H1 (cell line): ENCODE data around the gene CCAR1. TPM values are rescaled to one million over a fixed set of nuclear protein-coding genes. Genes with fewer than 3 reads are reported as not detected.

Source experiments
- CTCF ChIA-PET: fragments of 300-600 bp; sonication (Branson Sonifier 250); formaldehyde crosslinking; loops from one replicate; lab custom pipeline; 2021; ENCODE audit not compliant: partially characterized antibody; lab: Charles Lee
- POLR2A ChIA-PET: fragments of 300-600 bp; sonication (Branson Sonifier 250); formaldehyde crosslinking; loops from one replicate; lab custom pipeline; 2021; ENCODE audit warnings: inconsistent platforms; ENCODE audit not compliant: partially characterized antibody; lab: Charles Lee
- DNase-seq, 2 experiments: peaks; one replicate each; pipeline versions ENCODE4 v3.0.0 to v3.0.0-alpha.2; 2010 to 2022; ENCODE audit warnings: low spot score in 2 of 2, low read depth in 1 of 2, mixed read lengths in 1 of 2
- FAIRE-seq: peaks from 2 replicates; lab custom pipeline; 2011; peaks lifted over from hg19 to GRCh38; lab: Jason Lieb, UNC
- H2AFZ ChIP-seq: 2 replicates; pipeline ENCODE4 v1.8.1; 2012; ENCODE audit warnings: low read length, inconsistent platforms
- H2AK5ac ChIP-seq: 2 replicates; pipeline ENCODE4 v1.6.1; 2013; ENCODE audit warnings: low read depth, low read length
- H2BK120ac ChIP-seq: replicated peaks from 2 replicates; pipeline ENCODE3; 2013; ENCODE audit warnings: low read depth, low read length, inconsistent platforms
- H2BK12ac ChIP-seq: 2 replicates; pipeline ENCODE4 v1.6.1; 2013; ENCODE audit warnings: low read depth, low read length
- H2BK15ac ChIP-seq: 2 replicates; pipeline ENCODE4 v1.6.1; 2013; ENCODE audit warnings: low read length
- H2BK20ac ChIP-seq: 2 replicates; pipeline ENCODE4 v1.6.1; 2013; ENCODE audit warnings: low read length
- H2BK5ac ChIP-seq: 2 replicates; pipeline ENCODE4 v1.6.1; 2013; ENCODE audit warnings: low read depth, low read length
- H3K14ac ChIP-seq: 2 replicates; pipeline ENCODE4 v1.6.1; 2013; ENCODE audit warnings: inconsistent platforms; ENCODE audit not compliant: insufficient read length
- H3K18ac ChIP-seq: 2 replicates; pipeline ENCODE4 v1.6.1; 2013; ENCODE audit warnings: low read length; ENCODE audit errors: extremely low read depth
- H3K23ac ChIP-seq: 2 replicates; pipeline ENCODE4 v1.6.1; 2013; ENCODE audit warnings: inconsistent platforms; ENCODE audit not compliant: insufficient read length
- H3K23me2 ChIP-seq: 2 replicates; pipeline ENCODE4 v1.6.1; 2013; ENCODE audit warnings: low read depth, low read length
- H3K27ac ChIP-seq: 2 replicates; pipeline ENCODE4 v1.6.1; 2011; ENCODE audit warnings: low read depth, low read length, inconsistent platforms
- H3K27me3 ChIP-seq, 4 experiments: replicated peaks in 1 of 4; 1 replicate in 1 of 4; 2 replicates in 3 of 4; pipeline versions ENCODE4 v1.6.1 to v1.8.1; 2011 to 2013; ENCODE audit warnings: low read length in 3 of 4, mild to moderate bottlenecking in 3 of 4, inconsistent platforms in 2 of 4, mixed read lengths in 2 of 4, moderate library complexity in 1 of 4; ENCODE audit not compliant: control insufficient read depth in 3 of 4, insufficient read depth in 3 of 4; ENCODE audit errors: extremely low read depth in 1 of 4
- H3K36me3 ChIP-seq, 4 experiments: 2 replicates each; pipeline versions ENCODE4 v1.6.1 to v1.8.1; 2011 to 2013; ENCODE audit warnings: mild to moderate bottlenecking in 4 of 4, low read length in 3 of 4, moderate library complexity in 2 of 4, control low read depth in 1 of 4, inconsistent platforms in 1 of 4; ENCODE audit not compliant: insufficient read depth in 4 of 4, control insufficient read depth in 2 of 4
- H3K4ac ChIP-seq: replicated peaks from 2 replicates; pipeline ENCODE3; 2013; ENCODE audit warnings: low read length, low read depth, mixed read lengths, inconsistent platforms; ENCODE audit not compliant: insufficient read length
- H3K4me1 ChIP-seq, 4 experiments: replicated peaks in 1 of 4; 1 replicate in 1 of 4; 2 replicates in 3 of 4; pipeline versions ENCODE4 v1.6.1 to v1.8.1; 2011 to 2013; ENCODE audit warnings: low read length in 3 of 4, inconsistent platforms in 2 of 4, mixed read lengths in 1 of 4; ENCODE audit not compliant: insufficient read depth in 4 of 4, control insufficient read depth in 3 of 4
- H3K4me2 ChIP-seq, 2 experiments: 2 replicates each; pipeline versions ENCODE4 v1.6.1 to v1.8.1; 2011 to 2013; ENCODE audit warnings: low read depth in 2 of 2, low read length in 2 of 2, control low read depth in 1 of 2, inconsistent platforms in 1 of 2, mild to moderate bottlenecking in 1 of 2; ENCODE audit not compliant: insufficient read depth in 1 of 2
- H3K4me3 ChIP-seq, 4 experiments: fragments of 200-600, 300-600 bp in 1 of 4; sonication (generic), shearing (Covaris generic), sonication (Bioruptor Twin) in 1 of 4; 2 replicates each; pipeline versions ENCODE4 v1.5.1 to v1.8.1; 2011 to 2016; ENCODE audit warnings: low read length in 4 of 4, low read depth in 3 of 4, control low read depth in 2 of 4, inconsistent platforms in 2 of 4, mild to moderate bottlenecking in 2 of 4, mixed read lengths in 1 of 4, moderate library complexity in 1 of 4; ENCODE audit not compliant: insufficient read depth in 2 of 4; ENCODE audit errors: extremely low read depth in 1 of 4
- H3K56ac ChIP-seq: replicated peaks from 2 replicates; pipeline ENCODE3; 2013; ENCODE audit warnings: low read depth, mild to moderate bottlenecking, mixed read lengths, low read length, inconsistent platforms; ENCODE audit not compliant: insufficient read length
- H3K79me1 ChIP-seq: 2 replicates; pipeline ENCODE4 v1.6.1; 2013; ENCODE audit warnings: low read depth, low read length, control low read depth
- H3K79me2 ChIP-seq, 2 experiments: 2 replicates each; pipeline versions ENCODE4 v1.6.1 to v1.8.1; 2012 to 2013; ENCODE audit warnings: low read length in 2 of 2, mild to moderate bottlenecking in 2 of 2, inconsistent platforms in 1 of 2; ENCODE audit not compliant: insufficient read depth in 2 of 2, control insufficient read depth in 1 of 2
- H3K9ac ChIP-seq, 4 experiments: replicated peaks in 1 of 4; 1 replicate in 1 of 4; 2 replicates in 3 of 4; pipeline versions ENCODE4 v1.6.1 to v1.8.1; 2011 to 2013; ENCODE audit warnings: low read depth in 3 of 4, low read length in 3 of 4, control low read depth in 2 of 4, mild to moderate bottlenecking in 2 of 4, moderate library complexity in 2 of 4, inconsistent platforms in 1 of 4; ENCODE audit errors: extremely low read depth in 1 of 4
- H3K9me3 ChIP-seq, 2 experiments: 2 replicates each; pipeline versions ENCODE4 v1.6.1 to v1.8.1; 2012 to 2013; ENCODE audit warnings: mild to moderate bottlenecking in 2 of 2, moderate library complexity in 2 of 2, control low read depth in 1 of 2, inconsistent platforms in 1 of 2, low read depth in 1 of 2, low read length in 1 of 2, mixed read lengths in 1 of 2; ENCODE audit not compliant: insufficient read depth in 2 of 2
- H4K20me1 ChIP-seq, 2 experiments: replicated peaks in 1 of 2; 2 replicates each; pipeline versions ENCODE3 to v1.8.1; 2011 to 2013; ENCODE audit warnings: inconsistent platforms in 2 of 2, low read length in 2 of 2, mild to moderate bottlenecking in 1 of 2; ENCODE audit not compliant: insufficient read depth in 2 of 2, control insufficient read depth in 1 of 2
- H4K5ac ChIP-seq: 2 replicates; pipeline ENCODE4 v1.6.1; 2013; ENCODE audit warnings: low read length, low read depth, mixed read lengths, inconsistent platforms; ENCODE audit not compliant: insufficient read length
- H4K8ac ChIP-seq: 2 replicates; pipeline ENCODE4 v1.8.0; 2013; ENCODE audit warnings: mild to moderate bottlenecking, moderate library complexity, low read length, inconsistent platforms; ENCODE audit not compliant: insufficient read depth; ENCODE audit errors: extremely low read depth
- H4K91ac ChIP-seq: replicated peaks from 2 replicates; pipeline ENCODE3; 2013; ENCODE audit warnings: low read length, mixed read lengths, inconsistent platforms; ENCODE audit not compliant: insufficient read length
- CBX5 ChIP-seq: fragments of 300-800, 300-1000 bp; sonication (generic); IDR thresholded peaks from 2 replicates; pipeline ENCODE4 v1.7.1; 2016; ENCODE audit warnings: antibody characterized with exemption, low read length, low read depth
- CBX8 ChIP-seq: fragments of 300-800, 300-1000 bp; sonication (generic); IDR thresholded peaks from 2 replicates; pipeline ENCODE4 v1.7.1; 2016; ENCODE audit warnings: low read depth, low read length, borderline replicate concordance
- E2F6 ChIP-seq: IDR thresholded peaks from 2 replicates; pipeline ENCODE4 v1.6.1; 2012; ENCODE audit warnings: inconsistent platforms
- GABPA ChIP-seq: IDR thresholded peaks from 2 replicates; pipeline ENCODE4 v1.6.1; 2011; ENCODE audit warnings: mild to moderate bottlenecking, low read length, moderate library complexity, borderline replicate concordance; ENCODE audit not compliant: insufficient read depth
- POLR2AphosphoS5 ChIP-seq: IDR thresholded peaks from 2 replicates; pipeline ENCODE4 v1.6.1; 2011; ENCODE audit warnings: low read depth, low read length
- RBBP5 ChIP-seq: IDR thresholded peaks from 2 replicates; pipeline ENCODE4 v1.7.1; 2012; ENCODE audit warnings: low read depth, mild to moderate bottlenecking, inconsistent platforms, low read length, moderate library complexity, borderline replicate concordance
- RNF2 ChIP-seq: fragments of 200-900, 300-1000 bp; sonication (generic); IDR thresholded peaks from 2 replicates; pipeline ENCODE4 v1.7.1; 2016; ENCODE audit warnings: borderline replicate concordance, low read depth, mild to moderate bottlenecking, antibody characterized with exemption, low read length; ENCODE audit not compliant: poor library complexity, severe bottlenecking; ENCODE audit errors: missing control alignments
- TEAD4 ChIP-seq: IDR thresholded peaks from 2 replicates; pipeline ENCODE4 v1.6.1; 2012; ENCODE audit warnings: low read depth, low read length, inconsistent platforms, mixed read lengths
- YY1 ChIP-seq: IDR thresholded peaks from 2 replicates; pipeline ENCODE4 v1.6.1; 2011; ENCODE audit warnings: low read depth, mild to moderate bottlenecking, low read length
- WGBS, 2 experiments: shearing (Covaris generic) in 1 of 2; methylation state at CpG; one replicate each; pipeline versions ENCODE4 v1.1.6 to v1.1.7; 2013 to 2015; ENCODE audit warnings: low lambda C conversion rate in 2 of 2, mixed read lengths in 2 of 2, inconsistent platforms in 1 of 2, low coverage in 1 of 2, missing lambda C conversion rate in 1 of 2; ENCODE audit not compliant: insufficient replicate concordance in 2 of 2, insufficient coverage in 1 of 2, insufficient read length in 1 of 2; ENCODE audit errors: extremely low coverage in 1 of 2, missing lambda C conversion rate in 1 of 2; 5-methylcytosine and 5-hydroxymethylcytosine counted together
- polyA plus RNA-seq, 7 experiments: library from polyadenylated mRNA; depleted of rRNA in 3 of 7; stranded (reverse) in 5 of 7; unstranded in 2 of 7; fragments of >200 nt in 5 of 7; fragments of 200-250 nt in 2 of 7; gene quantifications; 1 replicate in 5 of 7; 2 replicates in 1 of 7; 4 replicates in 1 of 7; pipeline versions ENCODE4 v1.2.1 to v1.2.3, GENCODE V29; 2011 to 2013; ENCODE audit warnings: missing spikeins in 2 of 7, mixed read lengths in 2 of 7
- total RNA-seq: library from RNA; stranded (reverse); fragmentation: NEBNext Ultra II Directional; extraction: Animal tissue kit (Norgen Biotek cat#: 25700); gene quantifications from 2 replicates; pipeline ENCODE4 v1.2.1, GENCODE V29; 2021

Gene CCAR1
- total and polyA plus RNA-seq, 2 of the 8 experiments (the other 6 are each of a cell fraction or from before 2014, with no cell fraction given): 91.6 to 111 TPM

- no peaks in the 10 kb centered on the region for H3K79me1 ChIP-seq
- no peak for TF ChIP-seq E2F6
- no peak for TF ChIP-seq POLR2AphosphoS5
- TF ChIP-seq YY1: no peak
- TF ChIP-seq CBX5: no peak
- TF ChIP-seq TEAD4: no peak
- no peak for TF ChIP-seq GABPA
- TF ChIP-seq RNF2: no peak
- TF ChIP-seq CBX8: no peak
- no peak for TF ChIP-seq RBBP5
- TF ChIP-seq, all 59 proteins: peak for 0
- H3K56ac ChIP-seq: no peak overlapping the region
- WGBS, 2 experiments: 83% methylated on average over 6 of the region's 6 CpGs; no CpG with 5 or more reads in 1 of the 2 experiments
- H3K23ac ChIP-seq: no peak overlapping the region
- H3K4me3 ChIP-seq: no peak overlapping the region
- H3K4ac ChIP-seq: no peak overlapping the region
- H3K9ac ChIP-seq: no peak overlapping the region
- no peak overlapping the region for H3K14ac ChIP-seq
- no peak overlapping the region for H3K18ac ChIP-seq
- no peak overlapping the region for H4K8ac ChIP-seq
- no peaks in the 10 kb centered on the region for H3K36me3 ChIP-seq
- peaks cover 4% of the 10 kb centered on the region; the same call in 1 of the 2 replicates for H3K23me2 ChIP-seq
- H3K9me3 ChIP-seq: no peaks in the 10 kb centered on the region
- no peak overlapping the region for H4K91ac ChIP-seq
- H3K27me3 ChIP-seq: peaks cover 0 to 13% (median 12%) of the 10 kb centered on the region in 4 experiments; a peak in 5 of 7 replicates
- H4K20me1 ChIP-seq: no peaks in the 10 kb centered on the region
- POLR2A ChIA-PET: no interaction called here
- H2BK12ac ChIP-seq: no peak overlapping the region
- H2BK5ac ChIP-seq: no peak overlapping the region
- H2BK15ac ChIP-seq: no peak overlapping the region
- no peak overlapping the region for H2BK120ac ChIP-seq
- no peak overlapping the region for H4K5ac ChIP-seq
- peaks cover 0 to 2% (median 0%) of the 10 kb centered on the region in 4 experiments; a peak in 1 of 7 replicates for H3K4me1 ChIP-seq
- H3K79me2 ChIP-seq: no peaks in the 10 kb centered on the region
- H2BK20ac ChIP-seq: no peak overlapping the region
- FAIRE-seq (no peak), DNase-seq (no peak)
- no peak overlapping the region for H3K4me2 ChIP-seq
- CTCF ChIA-PET: interaction anchor here (2.3 kb wide), 1 partner anchor 67 kb away, joined by 11 read pairs; no protein-coding TSS in a partner anchor
- H2AK5ac ChIP-seq: no peak overlapping the region
- H3K27ac ChIP-seq: no peak overlapping the region
- H2AFZ ChIP-seq: no peak overlapping the region
Measured at GRCh38 chr10:68829521-68829920, 108.5 kb downstream of the CCAR1 start.
